ENCODE measurements around the gene TSPEAR. TPM values are rescaled to one million over a fixed set of nuclear protein-coding genes. Genes with fewer than 3 reads are reported as not detected.

The TSPEAR gene
- total and polyA plus RNA-seq, 9 of the 15 experiments (the other 6 are each of a cell fraction or from before 2014, with no cell fraction given): not detected

- no peak for TF ChIP-seq SNIP1 (IDR thresholded peaks at IDR 0.05; ENCODE audit: low read depth)
- TF ChIP-seq CEBPG (CRISPR knock-in tag; IDR thresholded peaks at IDR 0.05): no peak
- TF ChIP-seq CEBPG (tag; conservative IDR thresholded peaks at IDR 0.05 in 1 of 2, IDR thresholded peaks at IDR 0.05 in 1 of 2): peak in 1 of 2 experiments; percentile 64; a peak in 1 of 4 replicates
- peak; percentile 92 for TF ChIP-seq NCOR1 (IDR thresholded peaks at IDR 0.05)
- TF ChIP-seq PTRF (tag; IDR thresholded peaks at IDR 0.05): peak; percentile 50; the same call in 1 of the 2 replicates
- TF ChIP-seq, protein P1, sequence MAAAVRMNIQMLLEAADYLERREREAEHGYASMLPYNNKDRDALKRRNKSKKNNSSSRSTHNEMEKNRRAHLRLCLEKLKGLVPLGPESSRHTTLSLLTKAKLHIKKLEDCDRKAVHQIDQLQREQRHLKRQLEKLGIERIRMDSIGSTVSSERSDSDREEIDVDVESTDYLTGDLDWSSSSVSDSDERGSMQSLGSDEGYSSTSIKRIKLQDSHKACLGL (CRISPR knock-in tag; IDR thresholded peaks at IDR 0.05; ENCODE audit: borderline replicate concordance, poor library complexity, severe bottlenecking): no peak
- TF ChIP-seq SRSF7 (optimal IDR thresholded peaks at IDR 0.05; ENCODE audit: low read depth, low read length): no peak
- TF ChIP-seq HDAC2 (IDR thresholded peaks at IDR 0.05): peak; percentile 75
- TF ChIP-seq NRF1 (conservative IDR thresholded peaks at IDR 0.05 in 1 of 2, IDR thresholded peaks at IDR 0.05 in 1 of 2): peak; percentile 38 to 47; a peak in 3 of 4 replicates
- TF ChIP-seq ZFP91 (CRISPR knock-in tag; IDR thresholded peaks at IDR 0.05): no peak
- TF ChIP-seq SRSF9 (IDR thresholded peaks at IDR 0.05; ENCODE audit: borderline replicate concordance, low read depth, low read length): no peak
- TF ChIP-seq MEIS2 (IDR thresholded peaks at IDR 0.05; ENCODE audit: partially characterized antibody): peak; percentile 95
- no peak for TF ChIP-seq ZNF655 (CRISPR knock-in tag; IDR thresholded peaks at IDR 0.05)
- peak; percentile 69 for TF ChIP-seq VEZF1 (CRISPR knock-in tag; IDR thresholded peaks at IDR 0.05)
- TF ChIP-seq, protein P2, sequence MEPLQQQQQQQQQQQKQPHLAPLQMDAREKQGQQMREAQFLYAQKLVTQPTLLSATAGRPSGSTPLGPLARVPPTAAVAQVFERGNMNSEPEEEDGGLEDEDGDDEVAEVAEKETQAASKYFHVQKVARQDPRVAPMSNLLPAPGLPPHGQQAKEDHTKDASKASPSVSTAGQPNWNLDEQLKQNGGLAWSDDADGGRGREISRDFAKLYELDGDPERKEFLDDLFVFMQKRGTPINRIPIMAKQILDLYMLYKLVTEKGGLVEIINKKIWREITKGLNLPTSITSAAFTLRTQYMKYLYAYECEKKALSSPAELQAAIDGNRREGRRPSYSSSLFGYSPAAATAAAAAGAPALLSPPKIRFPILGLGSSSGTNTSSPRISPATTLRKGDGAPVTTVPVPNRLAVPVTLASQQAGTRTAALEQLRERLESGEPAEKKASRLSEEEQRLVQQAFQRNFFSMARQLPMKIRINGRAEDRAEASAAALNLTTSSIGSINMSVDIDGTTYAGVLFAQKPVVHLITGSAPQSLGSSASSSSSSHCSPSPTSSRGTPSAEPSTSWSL (CRISPR knock-in tag; IDR thresholded peaks at IDR 0.05; ENCODE audit: borderline replicate concordance): no peak
- TF ChIP-seq ZKSCAN3 (CRISPR knock-in tag; IDR thresholded peaks at IDR 0.05): no peak
- no peak for TF ChIP-seq TCFL5 (CRISPR knock-in tag; conservative IDR thresholded peaks at IDR 0.05)
- TF ChIP-seq, protein P3, sequence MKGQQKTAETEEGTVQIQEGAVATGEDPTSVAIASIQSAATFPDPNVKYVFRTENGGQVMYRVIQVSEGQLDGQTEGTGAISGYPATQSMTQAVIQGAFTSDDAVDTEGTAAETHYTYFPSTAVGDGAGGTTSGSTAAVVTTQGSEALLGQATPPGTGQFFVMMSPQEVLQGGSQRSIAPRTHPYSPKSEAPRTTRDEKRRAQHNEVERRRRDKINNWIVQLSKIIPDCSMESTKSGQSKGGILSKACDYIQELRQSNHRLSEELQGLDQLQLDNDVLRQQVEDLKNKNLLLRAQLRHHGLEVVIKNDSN (CRISPR knock-in tag; IDR thresholded peaks at IDR 0.05): no peak
- TF ChIP-seq TGIF2 (CRISPR knock-in tag; IDR thresholded peaks at IDR 0.05): no peak
Measured at GRCh38 chr21:44593598-44594405, 117.6 kb downstream of the TSPEAR start (continued).
